ENCODE measurements around the gene MARCHF11.

The MARCHF11 gene

GRCh38 chr5:16152601-16153568, 26.7 kb downstream of the MARCHF11 start:
- Histone ChIP-seq H3K27me3 (replicated peaks; ENCODE audit: control insufficient read depth, insufficient read depth, low read length, poor library complexity, severe bottlenecking) (no peaks in the 10 kb centered on the region), H3K36me3 (ENCODE audit: control insufficient read depth, insufficient read depth, low read length) (no peaks in the 10 kb centered on the region), H3K4me1 (ENCODE audit: control insufficient read depth, insufficient read depth, low read length, poor library complexity, severe bottlenecking) (no peaks in the 10 kb centered on the region), H3K27ac (ENCODE audit: insufficient read depth, low read length, poor library complexity, severe bottlenecking) (no peak overlapping the region), H3K9me3 (ENCODE audit: control insufficient read depth, low read length) (no peaks in the 10 kb centered on the region), H3K4me3 (ENCODE audit: insufficient read depth, low read depth, low read length, poor library complexity, severe bottlenecking) (no peak overlapping the region)
- no peak for DNase-seq

- no peak overlapping the region for H3K4me3 ChIP-seq (ENCODE audit: insufficient read depth, low read depth, low read length, poor library complexity, severe bottlenecking)
- no peak overlapping the region for H3K27ac ChIP-seq (ENCODE audit: insufficient read depth, low read length, poor library complexity, severe bottlenecking)
- no peaks in the 10 kb centered on the region for H3K4me1 ChIP-seq (ENCODE audit: control insufficient read depth, insufficient read depth, low read length, poor library complexity, severe bottlenecking)
- no peak for DNase-seq
- H3K9me3 ChIP-seq (ENCODE audit: control insufficient read depth, low read length): no peaks in the 10 kb centered on the region
- H3K36me3 ChIP-seq (ENCODE audit: control insufficient read depth, insufficient read depth, low read length): no peaks in the 10 kb centered on the region
- H3K27me3 ChIP-seq (replicated peaks; ENCODE audit: control insufficient read depth, insufficient read depth, low read length, poor library complexity, severe bottlenecking): no peaks in the 10 kb centered on the region
Observed at GRCh38 chr5:16149621-16150020, 30.0 kb downstream of the MARCHF11 start.

- Histone ChIP-seq H3K9me3 (ENCODE audit: control insufficient read depth, low read length) (no peaks in the 10 kb centered on the region), H3K4me3 (ENCODE audit: insufficient read depth, low read depth, low read length, poor library complexity, severe bottlenecking) (no peak overlapping the region), H3K27me3 (replicated peaks; ENCODE audit: control insufficient read depth, insufficient read depth, low read length, poor library complexity, severe bottlenecking) (no peaks in the 10 kb centered on the region), H3K27ac (ENCODE audit: insufficient read depth, low read length, poor library complexity, severe bottlenecking) (no peak overlapping the region), H3K36me3 (ENCODE audit: control insufficient read depth, insufficient read depth, low read length) (no peaks in the 10 kb centered on the region), H3K4me1 (ENCODE audit: control insufficient read depth, insufficient read depth, low read length, poor library complexity, severe bottlenecking) (no peaks in the 10 kb centered on the region)
- DNase-seq: no peak
Observed at GRCh38 chr5:16147179-16147900, 32.3 kb downstream of the MARCHF11 start.

- Histone ChIP-seq H3K27me3 (replicated peaks; ENCODE audit: control insufficient read depth, insufficient read depth, low read length, poor library complexity, severe bottlenecking) (no peaks in the 10 kb centered on the region), H3K4me3 (ENCODE audit: insufficient read depth, low read depth, low read length, poor library complexity, severe bottlenecking) (no peak overlapping the region), H3K4me1 (ENCODE audit: control insufficient read depth, insufficient read depth, low read length, poor library complexity, severe bottlenecking) (no peaks in the 10 kb centered on the region), H3K27ac (ENCODE audit: insufficient read depth, low read length, poor library complexity, severe bottlenecking) (no peak overlapping the region), H3K36me3 (ENCODE audit: control insufficient read depth, insufficient read depth, low read length) (no peaks in the 10 kb centered on the region), H3K9me3 (ENCODE audit: control insufficient read depth, low read length) (no peaks in the 10 kb centered on the region)
- DNase-seq: no peak
Observed at GRCh38 chr5:16144416-16144815, 35.2 kb downstream of the MARCHF11 start.

GRCh38 chr5:16143361-16144049, 36.1 kb downstream of the MARCHF11 start:
- H3K27ac ChIP-seq (ENCODE audit: insufficient read depth, low read length, poor library complexity, severe bottlenecking): no peak overlapping the region
- H3K27me3 ChIP-seq (replicated peaks; ENCODE audit: control insufficient read depth, insufficient read depth, low read length, poor library complexity, severe bottlenecking): no peaks in the 10 kb centered on the region
- no peaks in the 10 kb centered on the region for H3K9me3 ChIP-seq (ENCODE audit: control insufficient read depth, low read length)
- no peak overlapping the region for H3K4me3 ChIP-seq (ENCODE audit: insufficient read depth, low read depth, low read length, poor library complexity, severe bottlenecking)
- H3K36me3 ChIP-seq (ENCODE audit: control insufficient read depth, insufficient read depth, low read length): no peaks in the 10 kb centered on the region
- H3K4me1 ChIP-seq (ENCODE audit: control insufficient read depth, insufficient read depth, low read length, poor library complexity, severe bottlenecking): no peaks in the 10 kb centered on the region
- DNase-seq: no peak

- no peaks in the 10 kb centered on the region for H3K9me3 ChIP-seq (ENCODE audit: control insufficient read depth, low read length)
- no peak for DNase-seq
- H3K27me3 ChIP-seq (replicated peaks; ENCODE audit: control insufficient read depth, insufficient read depth, low read length, poor library complexity, severe bottlenecking): no peaks in the 10 kb centered on the region
- H3K27ac ChIP-seq (ENCODE audit: insufficient read depth, low read length, poor library complexity, severe bottlenecking): no peak overlapping the region
- no peaks in the 10 kb centered on the region for H3K4me1 ChIP-seq (ENCODE audit: control insufficient read depth, insufficient read depth, low read length, poor library complexity, severe bottlenecking)
- no peak overlapping the region for H3K4me3 ChIP-seq (ENCODE audit: insufficient read depth, low read depth, low read length, poor library complexity, severe bottlenecking)
- no peaks in the 10 kb centered on the region for H3K36me3 ChIP-seq (ENCODE audit: control insufficient read depth, insufficient read depth, low read length)
Observed at GRCh38 chr5:16140944-16141343, 38.6 kb downstream of the MARCHF11 start.

- DNase-seq: no peak
- H3K9me3 ChIP-seq (ENCODE audit: control insufficient read depth, low read length): no peaks in the 10 kb centered on the region
- no peak overlapping the region for H3K4me3 ChIP-seq (ENCODE audit: insufficient read depth, low read depth, low read length, poor library complexity, severe bottlenecking)
- H3K4me1 ChIP-seq (ENCODE audit: control insufficient read depth, insufficient read depth, low read length, poor library complexity, severe bottlenecking): no peaks in the 10 kb centered on the region
- H3K36me3 ChIP-seq (ENCODE audit: control insufficient read depth, insufficient read depth, low read length): no peaks in the 10 kb centered on the region
- no peaks in the 10 kb centered on the region for H3K27me3 ChIP-seq (replicated peaks; ENCODE audit: control insufficient read depth, insufficient read depth, low read length, poor library complexity, severe bottlenecking)
- no peak overlapping the region for H3K27ac ChIP-seq (ENCODE audit: insufficient read depth, low read length, poor library complexity, severe bottlenecking)
Observed at GRCh38 chr5:16140417-16140816, 39.2 kb downstream of the MARCHF11 start.

- H3K27me3 ChIP-seq (replicated peaks; ENCODE audit: control insufficient read depth, insufficient read depth, low read length, poor library complexity, severe bottlenecking): no peaks in the 10 kb centered on the region
- no peak overlapping the region for H3K4me3 ChIP-seq (ENCODE audit: insufficient read depth, low read depth, low read length, poor library complexity, severe bottlenecking)
- H3K36me3 ChIP-seq (ENCODE audit: control insufficient read depth, insufficient read depth, low read length): no peaks in the 10 kb centered on the region
- DNase-seq: no peak
- no peak overlapping the region for H3K27ac ChIP-seq (ENCODE audit: insufficient read depth, low read length, poor library complexity, severe bottlenecking)
- no peaks in the 10 kb centered on the region for H3K4me1 ChIP-seq (ENCODE audit: control insufficient read depth, insufficient read depth, low read length, poor library complexity, severe bottlenecking)
- no peaks in the 10 kb centered on the region for H3K9me3 ChIP-seq (ENCODE audit: control insufficient read depth, low read length)
Observed at GRCh38 chr5:16137177-16137576, 42.4 kb downstream of the MARCHF11 start.

GRCh38 chr5:16135506-16135905, 44.1 kb downstream of the MARCHF11 start:
- Histone ChIP-seq H3K4me1 (ENCODE audit: control insufficient read depth, insufficient read depth, low read length, poor library complexity, severe bottlenecking) (no peaks in the 10 kb centered on the region), H3K36me3 (ENCODE audit: control insufficient read depth, insufficient read depth, low read length) (no peaks in the 10 kb centered on the region), H3K27ac (ENCODE audit: insufficient read depth, low read length, poor library complexity, severe bottlenecking) (no peak overlapping the region), H3K4me3 (ENCODE audit: insufficient read depth, low read depth, low read length, poor library complexity, severe bottlenecking) (no peak overlapping the region), H3K27me3 (replicated peaks; ENCODE audit: control insufficient read depth, insufficient read depth, low read length, poor library complexity, severe bottlenecking) (no peaks in the 10 kb centered on the region), H3K9me3 (ENCODE audit: control insufficient read depth, low read length) (no peaks in the 10 kb centered on the region)
- no peak for DNase-seq
